HG03571 (cell line): ENCODE measurements around the gene DGKA.
A peak's percentile ranks its signal among the peaks of the same experiment; 100 is the strongest.
"Not testable (repeated sequence)": the region's sequence is repeated elsewhere in the genome, so short reads cannot be mapped to it uniquely, and the experiment has no call there.

ENCODE experiments used
- ATAC-seq: cut with Tn5 transposase; IDR thresholded peaks from one replicate; pipeline ENCODE4 v1.9.1; 2021; ENCODE audit not compliant: unreplicated experiment

Gene DGKA

GRCh38 chr12:55996715-55997534, 66.0 kb downstream of the DGKA start, which contains the start of gene SUOX:
Gene SUOX, plus strand, starts transcription at chr12:55997276. Its CDS starts 4,946 bp downstream, at chr12:56002222.
- peak; percentile 93 for ATAC-seq

GRCh38 chr12:55997535-55997859, 66.5 kb downstream of the DGKA start:
- no peak for ATAC-seq

- ATAC-seq, result not testable (repeated sequence)
These were observed 68.6 kb downstream of the DGKA start for GRCh38 chr12:55999522-55999921.

DNA sequence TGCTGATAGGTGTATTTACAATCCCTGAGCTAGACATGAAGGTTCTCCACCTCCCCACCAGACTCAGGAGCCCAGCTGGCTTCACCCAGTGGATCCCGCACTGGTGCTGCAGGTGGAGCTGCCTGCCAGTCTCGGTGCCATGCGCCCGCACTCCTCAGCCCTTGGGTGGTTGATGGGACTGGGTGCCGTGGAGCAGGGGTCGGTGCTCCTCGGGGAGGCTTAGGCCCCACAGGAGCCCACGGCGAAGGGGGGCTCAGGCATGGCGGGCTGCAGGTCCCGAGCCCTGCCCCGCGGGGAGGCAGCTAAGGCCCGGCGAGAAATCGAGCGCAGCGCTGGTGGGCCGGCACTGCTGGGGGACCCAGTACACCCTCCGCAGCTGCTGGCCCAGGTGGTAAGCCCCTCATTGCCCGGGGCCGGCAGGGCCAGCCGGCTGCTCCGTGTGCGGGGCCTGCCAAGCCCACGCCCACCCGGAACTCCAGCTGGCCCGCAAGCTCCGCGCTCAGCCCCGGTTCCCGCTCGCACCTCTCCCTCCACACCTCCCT, 69.1 kb downstream of the DGKA start:
- not testable (repeated sequence) for ATAC-seq

- ATAC-seq, result no peak
These were observed 70.6 kb downstream of the DGKA start for GRCh38 chr12:56001487-56002100.

GRCh38 chr12:56003376-56003775, 72.4 kb downstream of the DGKA start:
- ATAC-seq, result not testable (repeated sequence)
